Neutrophil (primary cell): ENCODE measurements around the gene CSTF3.

Experiments
- H3K27ac ChIP-seq: fragments of 200-600 bp; sonication (generic); 2 replicates; pipeline ENCODE4 v1.5.1; 2016; ENCODE audit warnings: mild to moderate bottlenecking, moderate library complexity
- H3K27me3 ChIP-seq: fragments of 200-600 bp; sonication (generic); 2 replicates; pipeline ENCODE4 v1.6.0; 2016; ENCODE audit warnings: mild to moderate bottlenecking
- H3K36me3 ChIP-seq: fragments of 200-600 bp; sonication (generic); 2 replicates; pipeline ENCODE4 v1.5.1; 2017
- H3K4me1 ChIP-seq, 2 experiments: fragments of 200-600 bp in 1 of 2; sonication (generic) in 1 of 2; 1 replicate in 1 of 2; 2 replicates in 1 of 2; pipeline versions ENCODE4 v1.5.1 to v1.6.1; 2013 to 2016; ENCODE audit warnings: low read depth in 1 of 2, low read length in 1 of 2, mild to moderate bottlenecking in 1 of 2, moderate library complexity in 1 of 2; ENCODE audit not compliant: control insufficient read depth in 1 of 2, insufficient read depth in 1 of 2
- H3K4me3 ChIP-seq, 2 experiments: fragments of 200-600 bp in 1 of 2; sonication (generic) in 1 of 2; 1 replicate in 1 of 2; 2 replicates in 1 of 2; pipeline ENCODE4 v1.5.1; 2013 to 2016; ENCODE audit warnings: low read depth in 1 of 2, low read length in 1 of 2, mild to moderate bottlenecking in 1 of 2, moderate library complexity in 1 of 2
- H3K9me3 ChIP-seq: fragments of 200-600 bp; sonication (generic); 2 replicates; pipeline ENCODE4 v1.5.1; 2016
- CTCF ChIP-seq: fragments of 200-600 bp; sonication (generic); IDR thresholded peaks from 2 replicates; pipeline ENCODE4 v1.5.1; 2016; ENCODE audit warnings: antibody characterized with exemption

Gene CSTF3

GRCh38 chr11:33063326-33063881 lies 97.9 kb downstream of the CSTF3 start:
- H3K27ac ChIP-seq: peak overlapping the region; percentile 86
- peaks cover 28 to 30% of the 10 kb centered on the region in 2 experiments for H3K4me1 ChIP-seq
- H3K9me3 ChIP-seq: no peaks in the 10 kb centered on the region
- H3K27me3 ChIP-seq: no peaks in the 10 kb centered on the region
- peaks cover 51% of the 10 kb centered on the region for H3K36me3 ChIP-seq
- TF ChIP-seq CTCF: no peak
- peak overlapping the region in 1 of 2 experiments; percentile 38 for H3K4me3 ChIP-seq

- peaks cover 28 to 30% of the 10 kb centered on the region in 2 experiments for H3K4me1 ChIP-seq
- H3K27me3 ChIP-seq: no peaks in the 10 kb centered on the region
- no peak for TF ChIP-seq CTCF
- no peaks in the 10 kb centered on the region for H3K9me3 ChIP-seq
- H3K4me3 ChIP-seq: no peak overlapping the region
- peak overlapping the region; percentile 86 for H3K27ac ChIP-seq
- peaks cover 42% of the 10 kb centered on the region for H3K36me3 ChIP-seq
Measured at GRCh38 chr11:33062137-33062536, 99.1 kb downstream of the CSTF3 start.

GRCh38 chr11:33060271-33060670 lies 101.0 kb downstream of the CSTF3 start:
- no peaks in the 10 kb centered on the region for H3K27me3 ChIP-seq
- peaks cover 25% of the 10 kb centered on the region in 2 experiments for H3K4me1 ChIP-seq
- TF ChIP-seq CTCF: no peak
- H3K4me3 ChIP-seq: no peak overlapping the region
- peaks cover 27% of the 10 kb centered on the region for H3K36me3 ChIP-seq
- no peak overlapping the region for H3K27ac ChIP-seq
- H3K9me3 ChIP-seq: no peaks in the 10 kb centered on the region

GRCh38 chr11:33059331-33060007 lies 101.8 kb downstream of the CSTF3 start:
- Histone ChIP-seq H3K27ac (no peak overlapping the region), H3K27me3 (no peaks in the 10 kb centered on the region), H3K4me3 (no peak overlapping the region), H3K36me3 (peaks cover 27% of the 10 kb centered on the region), H3K9me3 (no peaks in the 10 kb centered on the region), H3K4me1 (peaks cover 17% of the 10 kb centered on the region in 2 experiments)
- TF ChIP-seq CTCF: no peak

GRCh38 chr11:33057284-33057683 lies 104.0 kb downstream of the CSTF3 start:
- no peak for TF ChIP-seq CTCF
- Histone ChIP-seq H3K4me1 (peaks cover 5 to 10% of the 10 kb centered on the region in 2 experiments), H3K27ac (no peak overlapping the region), H3K9me3 (no peaks in the 10 kb centered on the region), H3K36me3 (peaks cover 27% of the 10 kb centered on the region), H3K4me3 (no peak overlapping the region), H3K27me3 (no peaks in the 10 kb centered on the region)
